IPS DF 4.7 (cell line): ENCODE data around the gene HOXA7.

Source experiments
- DNase-seq: peaks from one replicate; pipeline ENCODE4 v3.0.0-alpha.2; 2013; ENCODE audit warnings: low spot score; ENCODE audit errors: extremely low read depth

The HOXA7 gene

DNA sequence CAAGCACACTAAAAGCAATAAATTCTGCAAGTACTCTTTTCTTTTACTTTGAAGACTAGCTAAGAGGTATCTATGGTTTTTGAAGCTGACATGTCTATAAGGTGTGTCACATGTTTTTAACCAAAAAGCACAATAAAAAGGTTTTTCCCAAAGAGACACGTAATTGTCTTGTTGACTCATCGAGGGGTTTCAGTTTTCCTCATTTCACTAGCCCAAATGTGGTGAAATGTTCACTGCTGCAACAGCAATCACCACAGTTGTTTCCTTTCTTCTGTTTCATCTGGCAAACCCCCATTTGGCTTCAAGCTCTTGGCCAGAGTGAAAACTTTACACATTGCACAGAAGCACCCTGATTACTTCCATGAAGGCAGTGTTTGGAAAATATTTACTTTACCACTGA is 22.1 kb downstream of the HOXA7 start:
- DNase-seq: no peak

- DNase-seq: no peak
Observed at GRCh38 chr7:27133409-27134231, 22.9 kb downstream of the HOXA7 start.

DNA sequence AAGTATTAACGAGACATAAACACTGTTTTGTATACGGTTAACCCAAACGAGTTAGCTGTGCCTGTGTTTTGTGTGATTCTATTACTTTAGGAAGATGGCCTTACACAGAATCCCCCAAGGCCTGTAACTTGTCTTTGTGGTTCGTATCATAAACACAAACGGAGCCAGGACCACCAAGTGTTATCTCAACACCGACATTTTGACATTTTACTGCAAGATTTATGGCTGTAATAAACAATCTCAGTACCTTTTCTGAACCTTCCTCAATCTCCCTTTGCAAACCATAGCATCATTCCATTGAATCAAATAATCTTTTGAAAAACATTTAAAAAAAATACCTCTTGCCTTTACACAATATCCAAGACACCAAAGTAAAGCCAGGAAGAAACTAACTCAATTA is 23.5 kb downstream of the HOXA7 start:
- no peak for DNase-seq

DNA sequence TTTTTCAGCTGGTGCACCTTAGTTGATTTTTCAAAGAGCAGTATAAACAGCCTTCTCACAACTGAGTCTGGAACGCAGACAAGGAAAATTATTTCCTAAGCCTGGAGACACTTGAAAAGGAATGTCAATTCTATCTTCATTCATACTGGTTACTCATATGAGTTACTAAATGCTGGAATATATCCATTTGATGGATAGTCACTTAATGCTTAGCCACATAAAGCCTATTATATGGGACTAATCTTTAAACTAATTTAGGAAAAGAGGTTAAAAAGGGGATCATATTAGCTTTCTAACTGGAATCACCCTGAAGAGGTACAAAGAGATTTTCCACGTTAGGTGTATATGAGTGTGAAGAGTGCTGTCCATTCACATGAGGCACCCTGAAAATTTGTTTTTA is 24.3 kb downstream of the HOXA7 start:
- no peak for DNase-seq

GRCh38 chr7:27131390-27131819 is 25.1 kb downstream of the HOXA7 start:
- no peak for DNase-seq

- no peak for DNase-seq
Observed at GRCh38 chr7:27130540-27131389, 25.7 kb downstream of the HOXA7 start, which contains the start of gene HOXA4. Gene HOXA4 (minus strand): TSS chr7:27130757. CDS start chr7:27130733, 24 bp downstream.

- DNase-seq: no peak
Observed at GRCh38 chr7:27129729-27130539, 26.5 kb downstream of the HOXA7 start.

GRCh38 chr7:27128776-27129728 is 27.4 kb downstream of the HOXA7 start:
- DNase-seq: no peak

GRCh38 chr7:27128034-27128433 is 28.4 kb downstream of the HOXA7 start:
- DNase-seq: no peak

GRCh38 chr7:27126596-27127327 is 29.7 kb downstream of the HOXA7 start:
- no peak for DNase-seq

DNA sequence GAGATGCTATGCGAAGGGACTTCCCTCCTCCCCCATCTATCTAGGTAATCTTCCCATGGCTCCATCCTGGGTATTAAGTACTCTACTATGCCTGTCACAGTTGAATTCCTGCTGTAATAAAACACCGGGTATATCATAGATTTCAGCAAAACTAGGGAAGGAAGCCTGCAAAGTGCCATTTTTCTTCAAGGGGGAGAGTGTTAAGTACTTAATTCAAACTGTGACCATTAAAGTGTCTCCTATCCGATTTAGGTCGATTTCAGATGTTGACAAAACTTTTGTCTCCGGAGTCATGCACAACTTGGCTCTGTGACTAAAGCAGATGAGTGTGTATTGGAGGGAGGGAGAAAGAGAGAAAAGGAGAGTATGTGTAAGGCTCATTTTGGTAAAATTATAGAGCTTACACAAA is 30.5 kb downstream of the HOXA7 start:
- no peak for DNase-seq

- DNase-seq: no peak
Observed at GRCh38 chr7:27124902-27125689, 31.4 kb downstream of the HOXA7 start.

DNA sequence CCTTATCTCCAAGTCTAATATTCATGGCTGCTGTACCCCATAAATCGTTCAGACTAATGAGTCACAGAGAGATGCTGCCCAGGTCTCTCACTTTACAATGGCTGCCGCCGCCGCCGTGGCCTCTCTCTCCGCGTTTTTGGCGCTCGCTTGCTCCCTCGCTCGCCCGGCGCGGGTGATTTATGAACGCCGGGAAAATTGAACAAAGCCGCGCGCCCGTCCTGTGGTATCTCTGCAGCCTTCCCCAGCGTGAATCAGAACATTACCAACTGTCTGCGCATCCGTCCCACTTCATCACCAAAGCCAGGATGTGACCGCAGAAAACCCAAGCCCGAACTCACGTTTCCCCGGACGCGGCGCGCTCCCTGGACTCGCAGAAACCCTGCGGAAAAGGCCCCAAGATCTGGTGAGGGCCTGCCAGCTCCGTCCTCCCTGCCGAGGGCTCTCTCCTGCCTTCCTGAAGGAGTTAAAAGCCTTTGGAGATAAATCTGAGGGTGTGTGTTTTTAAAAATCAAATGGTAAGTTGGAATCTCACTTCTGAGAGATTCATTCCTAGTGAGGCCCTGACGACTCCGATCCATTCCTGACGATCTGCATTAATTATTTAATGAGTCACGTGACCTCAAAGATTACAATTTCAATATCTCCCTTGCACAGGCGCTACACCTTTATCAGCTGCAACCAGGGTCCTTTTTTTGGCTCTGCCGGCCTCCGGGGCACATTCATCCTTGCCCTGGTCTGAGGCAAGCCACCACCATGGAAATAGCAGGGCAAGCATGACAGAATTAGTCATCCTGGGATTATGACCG is 32.2 kb downstream of the HOXA7 start:
- no peak for DNase-seq

DNA sequence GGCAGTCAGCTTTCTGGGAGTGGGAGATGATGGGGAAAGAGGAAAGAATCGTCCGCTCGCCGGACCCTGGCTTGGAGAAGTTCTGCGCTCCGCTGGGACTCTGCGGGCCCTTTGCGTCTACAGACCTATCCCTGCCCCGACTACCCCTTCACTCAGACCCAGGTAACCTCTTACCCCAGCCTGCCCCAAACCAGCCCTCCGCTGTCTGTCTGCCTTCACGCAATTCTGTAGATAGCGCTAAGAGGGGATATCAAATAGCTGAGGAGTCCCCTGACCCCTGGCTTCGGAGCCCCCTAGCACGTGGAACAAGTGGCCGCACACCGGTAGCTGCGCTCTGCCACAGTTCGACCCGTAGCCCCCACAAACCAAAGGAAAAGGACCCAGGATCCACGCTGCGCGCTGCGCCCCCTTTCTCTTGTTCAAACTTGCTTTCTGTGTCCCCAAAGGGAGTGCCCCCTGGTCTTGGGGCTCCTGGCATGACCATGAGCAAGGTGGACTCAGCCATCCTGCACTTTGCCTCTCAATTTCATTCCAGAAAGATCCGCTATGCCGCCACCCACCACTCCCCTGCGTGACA is 32.9 kb downstream of the HOXA7 start:
- no peak for DNase-seq

- no peak for DNase-seq
Observed at GRCh38 chr7:27123007-27123476, 33.4 kb downstream of the HOXA7 start.

DNA sequence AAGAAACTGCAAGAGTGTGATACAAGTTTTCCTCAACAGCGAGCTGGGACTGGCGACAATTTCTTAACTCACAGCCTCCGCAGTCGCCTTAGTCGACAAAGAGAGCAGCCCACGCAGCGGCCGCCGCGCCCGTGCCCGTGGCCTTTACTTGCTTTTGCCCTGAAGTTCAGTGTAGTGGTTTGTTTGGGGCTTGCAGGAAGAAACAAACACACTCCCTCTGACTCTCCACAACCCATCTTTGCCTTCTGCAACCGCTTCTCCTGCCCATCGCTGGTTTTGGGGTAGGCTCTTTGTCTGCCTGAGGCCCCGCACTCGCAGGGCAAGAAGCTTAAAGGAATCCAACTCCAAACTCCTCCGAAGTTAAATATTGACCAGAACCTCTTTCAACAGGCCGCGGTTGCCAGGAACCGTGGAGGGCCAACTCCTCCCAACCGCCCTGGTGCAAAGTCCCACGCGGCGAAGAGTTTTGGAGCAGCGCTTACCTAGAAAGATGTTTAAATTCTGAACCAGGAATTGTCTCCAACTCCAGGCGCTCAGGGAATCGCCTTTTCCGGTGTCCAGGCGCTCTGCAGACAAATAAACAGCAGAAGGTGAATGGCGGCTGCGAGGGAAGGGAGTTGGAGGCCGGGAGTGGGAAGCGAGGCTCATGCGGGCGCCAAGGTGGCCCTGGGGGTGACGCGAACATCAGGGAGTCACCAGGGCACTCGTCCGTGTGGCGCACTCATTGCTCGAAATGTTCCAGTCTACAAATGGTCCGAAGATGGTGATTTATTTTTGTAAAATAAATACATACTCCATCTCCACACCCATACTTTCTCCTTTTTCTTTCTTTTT is 34.2 kb downstream of the HOXA7 start:
- DNase-seq: no peak

DNA sequence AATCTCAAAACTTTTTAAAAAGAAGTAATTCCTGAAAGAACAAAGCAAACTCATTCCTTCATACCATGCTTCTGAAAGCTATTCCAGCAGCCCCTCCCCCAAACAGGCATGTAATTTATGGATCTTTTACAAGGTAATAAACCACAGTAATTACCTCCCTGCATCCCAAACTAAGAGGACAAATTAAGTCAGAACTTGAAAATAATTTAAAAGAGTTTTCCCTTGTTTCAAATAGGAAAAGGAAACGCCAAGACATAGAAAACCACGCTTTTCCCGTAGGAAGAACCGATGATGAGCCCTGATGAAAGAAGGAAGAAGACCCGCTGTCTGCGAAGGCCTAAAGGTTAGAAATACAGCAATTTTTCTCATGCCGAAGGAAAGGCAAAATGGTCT is 34.8 kb downstream of the HOXA7 start:
- no peak for DNase-seq
